DLD1 (cell line): Measurements from ENCODE around the gene NHS.

Source experiments
- in situ Hi-C: cut with HindIII; loops from 2 replicates; pipeline ENCODE4 v1.10.0; 2017; ENCODE audit warnings: low sequenced_read_pairs

Gene NHS

DNA sequence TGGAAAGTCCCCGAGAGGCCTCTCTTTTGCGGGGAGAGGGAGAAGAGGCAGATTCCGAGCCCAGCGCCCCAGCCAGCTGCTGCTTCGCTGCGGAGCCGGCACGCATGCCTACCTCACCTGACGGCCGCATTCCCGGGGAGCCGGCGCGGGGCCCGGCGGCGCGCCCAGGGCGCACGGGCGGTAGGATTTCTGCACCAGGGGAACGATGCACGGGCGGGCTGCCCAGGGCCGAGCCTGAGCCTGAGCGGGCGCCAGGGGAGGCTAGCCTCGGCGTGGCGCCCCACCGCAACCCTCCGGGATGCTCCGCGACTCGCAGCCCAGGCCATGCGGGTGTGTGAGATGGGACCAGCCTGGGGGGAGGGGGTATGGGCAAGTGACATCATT, 281.0 kb downstream of the NHS start:
- in situ Hi-C loops: no loop called here

DNA sequence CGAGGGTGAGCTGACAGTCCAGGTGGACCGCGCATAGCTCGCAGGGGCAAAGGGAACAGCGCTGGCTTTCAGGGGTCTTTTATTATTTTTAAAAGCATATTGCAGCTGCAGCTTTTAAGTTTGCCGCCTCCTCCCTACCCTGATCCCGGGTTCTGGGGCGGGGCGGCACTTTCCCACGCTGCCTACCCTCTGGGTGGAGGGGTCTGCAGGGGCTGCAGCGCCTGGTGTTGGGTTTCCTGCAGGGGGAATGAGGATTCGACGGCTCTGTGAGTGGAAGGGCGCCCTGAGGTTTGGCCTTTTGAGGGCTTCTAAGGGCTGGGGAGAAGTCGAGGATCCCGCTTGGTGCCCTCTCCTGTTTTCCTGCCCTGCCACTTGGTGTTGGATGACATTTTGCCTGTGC, 281.6 kb downstream of the NHS start:
- in situ Hi-C loops: no loop called here

DNA sequence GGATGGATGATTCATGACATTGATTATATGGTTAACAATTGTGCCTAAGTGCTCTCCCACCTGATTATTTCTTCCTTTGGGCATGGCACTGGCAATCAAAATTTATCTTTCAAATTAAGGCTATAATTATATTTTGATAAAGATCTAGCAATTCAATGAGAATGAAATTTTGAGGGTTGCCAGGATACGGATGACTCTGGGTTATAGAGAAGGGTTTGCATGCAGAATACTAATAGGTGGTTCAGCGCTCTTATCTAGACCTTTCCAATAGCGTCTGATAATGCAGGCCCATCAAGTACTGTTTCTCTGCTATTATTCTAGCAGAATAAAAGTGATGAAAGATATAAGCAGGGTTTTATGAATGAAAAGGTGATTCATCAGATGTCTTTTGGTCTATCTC, 287.4 kb downstream of the NHS start:
- in situ Hi-C loops: no loop called here

DNA sequence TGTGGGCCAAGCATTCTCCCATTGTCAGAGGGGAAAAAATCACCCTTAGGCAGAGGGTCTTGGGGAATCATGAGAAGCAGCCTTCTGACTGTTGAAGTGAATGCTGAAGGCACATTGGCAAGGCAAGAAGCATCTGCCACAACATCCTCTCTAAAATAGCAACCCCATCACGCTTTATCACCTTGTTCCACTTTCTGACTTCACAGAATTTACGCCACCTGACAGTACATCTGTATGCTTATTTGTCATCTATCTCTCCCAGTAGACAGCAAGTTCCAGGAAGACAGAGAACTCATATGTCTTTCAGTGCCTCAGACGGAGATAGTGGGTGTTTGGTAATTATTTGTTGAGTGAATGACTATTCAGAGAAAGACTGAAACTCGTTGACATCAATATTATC, 293.9 kb downstream of the NHS start:
- in situ Hi-C loops: no loop called here

DNA sequence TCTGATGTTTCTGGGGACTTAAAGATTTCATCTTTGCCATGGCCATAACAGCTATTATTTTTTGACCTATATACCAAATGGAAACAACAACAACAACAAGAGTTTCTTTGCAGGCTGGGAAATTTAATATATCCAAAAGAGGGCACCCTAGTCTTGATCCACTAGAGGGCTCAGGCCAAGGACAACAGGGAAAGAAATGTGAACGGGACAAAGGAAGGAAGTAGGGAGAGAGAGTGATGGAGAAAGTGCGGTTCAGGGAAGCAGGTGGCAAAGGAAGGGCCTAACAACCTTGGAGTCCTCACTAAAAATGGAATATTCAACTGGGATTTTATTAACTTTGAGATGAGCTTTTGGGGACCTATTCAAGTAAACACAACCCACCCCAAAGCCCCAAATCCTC, 294.5 kb downstream of the NHS start:
- in situ Hi-C loops: no loop called here

DNA sequence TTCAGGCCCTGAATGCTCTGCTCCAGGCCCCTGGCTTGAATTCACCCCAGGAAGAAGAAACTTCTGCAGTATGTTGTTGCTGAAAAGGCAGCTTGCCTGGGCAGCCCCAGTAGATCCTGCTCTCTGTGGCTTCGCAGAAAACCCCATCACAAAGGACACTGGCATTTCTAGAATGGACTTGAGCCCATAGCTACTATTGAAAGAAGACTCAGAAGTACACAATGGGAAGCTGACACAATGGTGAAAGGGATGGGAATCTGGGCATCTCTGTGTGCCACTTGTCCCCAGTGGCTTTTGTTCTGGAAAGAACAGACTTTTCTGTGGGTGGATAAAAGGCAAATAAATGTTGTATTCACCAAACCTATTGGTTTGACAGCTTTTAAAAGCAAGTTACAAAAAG, 294.9 kb downstream of the NHS start:
- in situ Hi-C loops: no loop called here

DNA sequence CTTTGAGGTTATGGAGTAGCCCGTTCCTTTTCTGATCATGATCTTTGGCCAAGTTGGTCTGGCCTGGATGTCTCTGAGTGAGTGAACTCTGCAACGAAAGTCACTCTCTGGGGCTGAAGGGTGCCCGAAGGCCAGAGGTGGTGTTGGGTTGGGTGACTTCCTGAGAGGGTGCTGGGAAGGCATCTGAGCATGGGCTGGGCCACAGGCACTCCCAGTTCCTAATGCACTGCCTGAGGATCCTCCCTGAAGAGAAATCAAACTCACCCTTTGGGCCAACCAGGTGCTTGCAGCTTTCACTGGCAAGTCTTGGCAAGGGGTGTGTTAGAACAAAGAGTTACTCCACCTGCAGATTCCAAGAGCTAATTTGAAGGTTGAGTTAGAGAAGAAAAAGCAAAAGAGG, 295.9 kb downstream of the NHS start:
- in situ Hi-C loops: no loop called here

DNA sequence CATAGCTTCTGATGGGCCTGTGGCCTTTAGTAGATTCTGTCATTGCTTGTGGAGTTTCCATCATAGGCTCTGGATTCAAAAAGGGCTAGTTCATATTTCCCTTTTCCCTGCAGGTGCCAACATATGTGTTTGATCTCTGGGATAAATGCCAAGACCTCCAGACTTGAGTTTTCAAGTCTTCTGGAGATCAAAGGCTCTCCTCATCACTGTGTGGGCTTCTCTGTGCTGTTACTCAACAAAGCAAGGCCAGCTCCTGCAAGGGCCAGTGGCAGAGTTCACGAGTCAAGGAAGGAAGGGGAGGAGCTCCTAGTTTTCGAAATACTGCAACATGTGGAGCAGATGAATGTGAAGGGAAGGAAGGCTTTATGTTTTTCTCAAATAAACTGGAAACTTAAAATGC, 299.6 kb downstream of the NHS start:
- in situ Hi-C loops: no loop called here

DNA sequence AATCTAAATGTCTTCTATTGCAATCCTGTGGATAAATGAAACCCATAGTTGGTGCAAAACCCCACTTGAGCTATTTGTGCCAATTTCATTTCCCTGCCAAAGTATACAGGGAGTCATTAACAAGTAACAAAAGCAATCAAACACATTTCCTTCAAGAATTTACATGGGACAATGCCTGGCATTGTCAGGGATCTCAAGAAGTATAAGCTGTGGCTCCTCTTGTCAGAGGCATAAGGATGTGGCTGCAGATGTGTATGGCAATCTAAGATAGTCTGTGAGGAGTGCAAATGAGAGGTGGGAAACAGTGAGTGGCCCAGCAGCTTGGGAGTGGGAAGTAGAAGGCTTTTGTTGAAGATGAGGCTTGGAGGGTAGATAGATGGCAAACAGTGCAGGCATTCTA, 304.3 kb downstream of the NHS start:
- in situ Hi-C loops: no loop called here

DNA sequence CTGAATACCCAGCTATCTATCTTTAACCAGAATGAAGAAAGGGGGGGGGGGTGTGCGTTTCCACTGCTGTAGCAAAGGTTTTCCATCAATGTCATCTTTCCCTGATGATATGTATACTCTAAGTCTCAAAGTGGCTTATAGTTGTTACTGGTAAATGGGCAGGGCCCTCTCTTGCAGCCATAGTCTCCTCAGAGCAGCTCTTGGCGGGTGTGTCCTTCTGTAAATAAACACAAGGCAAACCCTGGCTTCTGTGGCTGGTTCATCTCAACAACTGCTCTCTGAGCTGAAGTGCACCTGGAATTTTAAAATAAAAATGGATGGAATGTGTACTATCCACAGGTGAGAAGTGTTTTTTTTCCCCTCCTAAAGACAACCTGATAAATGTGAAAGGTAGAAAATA, 304.8 kb downstream of the NHS start:
- in situ Hi-C loops: no loop called here

DNA sequence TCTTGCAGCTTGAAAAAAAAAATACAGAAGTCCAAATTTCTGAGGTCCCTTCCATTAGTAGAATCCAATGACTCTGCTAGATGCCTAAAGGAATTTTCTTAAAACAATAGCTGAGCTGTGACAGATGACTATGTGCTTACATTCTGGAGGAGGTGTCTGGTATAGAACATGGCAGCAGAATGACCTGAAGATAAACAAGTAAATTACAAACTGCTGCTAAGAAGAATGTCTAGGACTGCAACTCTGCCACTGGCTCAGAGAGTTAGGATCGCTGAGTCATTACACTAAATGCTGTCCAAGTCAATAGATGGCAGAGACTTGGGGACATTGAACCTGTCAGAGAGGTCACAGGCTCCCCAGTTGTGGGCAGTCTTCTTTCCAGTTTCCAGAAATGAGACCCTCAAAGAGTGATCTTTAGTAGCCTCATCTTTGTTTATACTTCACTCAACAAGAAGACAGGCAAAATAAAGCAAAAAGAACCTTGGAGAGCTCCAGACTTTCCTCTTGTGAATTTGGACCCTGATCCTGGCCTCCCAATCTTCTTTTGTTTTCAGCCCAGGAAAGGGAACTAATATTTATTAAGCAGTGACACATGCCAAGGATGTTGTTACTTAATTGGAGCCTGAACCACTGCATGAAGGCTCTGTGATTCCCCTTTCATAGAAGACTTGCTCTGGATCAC, 305.9 kb downstream of the NHS start:
- in situ Hi-C loops: no loop called here

DNA sequence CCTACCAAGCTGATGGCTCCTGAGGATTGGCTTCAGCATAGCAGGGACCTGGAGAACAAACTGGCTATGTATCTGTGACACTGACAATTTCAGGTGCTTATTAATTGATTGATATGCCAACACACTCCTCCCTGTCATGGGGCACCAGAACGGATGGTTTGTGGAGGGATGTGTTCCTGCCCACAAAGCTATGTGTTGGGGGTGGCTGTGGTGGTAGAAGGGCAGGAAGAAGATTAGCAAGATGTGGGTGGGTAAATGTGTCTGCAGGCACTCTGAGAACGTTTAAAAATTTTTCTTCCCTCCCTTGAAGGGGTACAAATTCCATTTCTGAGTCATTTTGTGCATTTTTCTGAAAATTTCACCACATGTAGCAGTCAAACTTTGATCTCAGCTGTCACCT, 307.3 kb downstream of the NHS start:
- in situ Hi-C loops: no loop called here

DNA sequence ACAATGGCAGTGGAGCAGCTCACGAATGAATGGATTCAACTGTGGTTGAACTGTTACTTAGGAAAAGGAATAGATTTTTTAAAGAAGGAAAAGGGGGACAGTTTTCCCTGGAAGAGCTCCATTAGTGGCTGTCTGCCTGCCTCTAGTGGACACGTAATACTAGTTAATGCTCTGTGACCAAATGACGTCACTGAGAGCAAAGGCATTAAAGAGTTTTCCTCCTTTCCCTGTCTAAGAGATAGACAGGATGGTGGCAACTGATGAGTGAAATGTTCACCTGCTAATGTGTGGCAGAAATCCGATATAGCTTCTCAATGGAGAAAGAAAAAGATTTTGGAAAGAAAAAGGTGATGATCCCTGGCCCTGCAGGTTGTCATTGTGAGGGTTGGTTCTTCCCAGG, 310.0 kb downstream of the NHS start:
- in situ Hi-C loops: no loop called here

DNA sequence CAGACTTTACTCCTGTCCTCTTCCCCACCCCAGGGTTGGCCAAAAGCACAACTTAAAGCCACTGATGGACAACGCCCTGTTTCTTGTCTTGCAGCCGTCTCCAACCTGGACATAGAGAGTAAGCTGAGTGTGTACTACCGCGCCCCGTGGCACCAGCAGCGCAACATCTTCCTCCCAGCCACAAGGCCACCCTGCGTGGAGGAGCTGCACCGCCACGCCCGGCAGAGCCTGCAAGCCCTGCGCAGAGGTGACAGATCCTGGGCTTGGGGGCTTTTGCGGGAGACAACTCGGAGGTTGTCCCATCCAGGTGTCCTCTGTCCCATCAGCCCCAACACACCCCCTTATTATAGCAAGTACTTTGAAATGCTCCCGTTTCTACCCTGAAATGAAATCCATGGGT, 312.6 kb downstream of the NHS start:
- in situ Hi-C loops: no loop called here

DNA sequence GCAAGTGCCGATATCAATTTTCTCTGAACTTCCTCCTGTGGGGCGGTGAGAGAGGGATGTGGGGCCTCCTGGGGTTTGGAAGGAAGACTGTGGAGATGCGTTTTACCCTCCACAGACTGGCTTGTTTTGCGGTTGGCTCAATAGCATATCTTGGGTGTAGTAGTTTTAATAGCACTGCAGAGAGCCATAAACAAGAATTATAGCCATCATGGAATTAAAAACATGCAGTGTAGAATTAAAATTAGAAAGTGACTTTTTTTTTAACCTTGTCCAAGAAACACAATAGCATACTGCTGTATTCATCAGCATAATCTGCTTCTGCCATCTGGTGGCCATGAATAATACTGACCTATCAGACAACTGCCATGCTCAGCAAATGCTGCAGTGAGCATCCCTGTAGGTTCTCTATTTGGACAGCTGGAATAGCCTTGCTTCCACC, 315.0 kb downstream of the NHS start:
- in situ Hi-C loops: no loop called here

DNA sequence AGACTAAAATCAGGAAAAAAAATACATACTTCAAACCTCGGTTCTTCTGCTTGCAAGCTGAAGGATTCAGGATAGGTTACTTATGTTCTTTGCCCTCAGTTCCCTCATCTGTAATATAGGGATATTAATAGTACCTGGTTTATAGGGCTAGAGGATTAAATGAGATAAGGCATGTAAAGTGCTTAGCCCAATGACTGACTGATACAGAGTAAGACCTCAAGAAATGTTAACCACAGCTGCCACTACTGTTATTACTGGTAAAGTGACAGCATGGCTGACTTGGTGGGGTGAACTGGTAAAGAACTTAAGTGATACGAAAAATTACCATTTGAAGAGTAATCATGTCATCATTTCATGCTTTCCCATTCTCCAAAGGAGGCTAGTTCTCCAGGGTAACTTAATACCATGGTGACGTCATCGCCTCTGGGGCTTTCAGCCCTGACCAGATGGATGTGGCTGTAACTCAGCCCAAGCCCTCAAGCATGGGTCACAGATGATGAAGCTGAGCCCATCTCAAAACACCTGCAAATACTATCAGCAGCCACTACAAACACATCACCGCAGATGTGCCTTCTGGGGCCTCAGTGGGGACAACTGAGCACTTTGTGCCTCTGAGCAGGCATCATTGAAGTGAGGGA, 317.8 kb downstream of the NHS start:
- in situ Hi-C loops: no loop called here

DNA sequence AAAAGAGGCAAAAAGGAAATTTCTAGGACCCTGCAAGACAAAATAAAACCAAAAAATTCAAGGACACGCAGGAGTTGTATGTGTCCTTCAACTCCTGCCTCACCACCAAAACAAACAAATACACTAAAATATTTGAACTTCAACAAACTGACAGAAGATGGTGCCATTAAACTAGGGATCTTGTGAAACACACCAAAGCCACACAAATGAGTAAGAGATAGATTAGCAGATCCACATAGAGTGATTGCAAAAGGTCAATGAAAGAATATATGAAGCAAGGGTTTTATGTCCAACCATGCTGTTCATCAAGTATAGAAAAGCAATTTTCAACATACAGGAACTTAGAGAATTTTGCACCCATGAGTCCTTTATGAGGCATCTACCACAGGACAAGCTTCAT, 322.2 kb downstream of the NHS start:
- in situ Hi-C loops: no loop called here

DNA sequence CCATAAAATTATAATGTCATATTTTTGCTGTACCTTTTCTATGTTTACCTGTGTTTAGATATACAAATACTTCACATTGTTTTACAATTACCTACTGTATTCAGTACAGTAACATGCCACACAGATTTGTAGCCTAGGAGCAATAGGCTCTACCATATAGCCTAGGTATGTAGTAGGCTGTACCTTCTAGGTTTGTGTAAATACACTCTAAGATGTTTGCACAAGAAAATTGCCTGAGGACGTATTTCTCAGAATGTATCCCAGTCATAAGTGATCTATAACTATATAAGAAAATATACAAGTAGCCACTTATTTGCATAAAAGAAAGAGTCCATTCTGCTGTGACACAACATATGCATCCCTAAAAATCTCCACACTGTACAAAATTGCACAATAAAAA, 326.0 kb downstream of the NHS start:
- in situ Hi-C loops: no loop called here

DNA sequence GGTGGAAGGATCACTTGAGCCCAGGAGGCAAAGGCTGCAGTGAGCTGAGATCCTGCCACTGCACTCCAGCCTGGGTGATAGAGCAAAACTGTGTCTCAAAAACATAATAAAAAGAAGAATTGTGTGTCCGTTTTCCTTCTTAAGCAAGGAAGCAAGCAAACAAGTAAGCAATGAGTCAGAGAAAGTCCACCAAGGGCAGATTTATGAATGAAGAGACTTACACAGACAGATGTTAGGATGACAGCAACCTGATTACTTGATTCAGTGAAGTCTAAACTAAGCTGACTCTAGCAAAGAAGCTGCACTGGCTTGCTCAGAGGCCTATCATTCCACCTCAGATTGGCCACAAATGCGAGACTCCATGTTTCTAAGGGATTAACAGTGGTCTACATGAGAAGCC, 328.2 kb downstream of the NHS start:
- in situ Hi-C loops: no loop called here

DNA sequence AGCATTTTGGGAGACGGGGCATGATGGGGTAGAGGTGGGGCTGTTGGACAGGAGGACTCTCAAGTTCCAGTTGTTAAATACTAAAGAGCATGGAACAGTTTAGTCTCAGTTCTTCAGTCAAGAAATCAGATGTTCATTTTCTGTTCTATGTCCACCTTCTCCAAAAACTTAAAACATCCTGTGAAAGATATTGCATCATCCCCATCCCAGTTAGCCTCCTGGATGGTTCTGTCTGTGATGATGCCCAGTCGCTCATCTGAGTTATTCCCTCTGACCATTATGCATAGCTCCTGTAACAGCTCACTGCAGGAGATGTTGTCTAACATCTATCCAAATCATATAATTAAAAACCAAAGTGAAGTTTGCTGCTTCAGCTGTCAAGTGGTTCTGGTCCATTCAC, 330.2 kb downstream of the NHS start:
- in situ Hi-C loops: no loop called here

DNA sequence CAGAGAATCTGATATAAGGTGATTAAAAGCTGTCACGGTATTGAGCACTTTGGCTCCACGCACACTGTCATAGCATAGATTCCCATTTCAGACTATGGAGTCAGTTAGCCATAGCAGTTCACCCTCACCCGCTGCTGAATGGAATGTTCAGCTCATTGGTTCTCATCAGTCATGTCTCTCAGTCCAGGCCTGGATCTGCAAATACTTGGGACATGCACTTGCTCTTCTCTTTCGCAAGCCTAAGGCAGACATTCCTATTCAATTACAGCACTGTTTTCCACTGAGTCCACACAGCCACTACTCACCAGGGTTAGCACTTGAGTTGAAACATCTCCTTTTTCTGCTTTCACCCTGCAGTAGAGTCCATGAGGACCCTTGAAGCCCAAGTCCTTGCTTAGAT, 331.7 kb downstream of the NHS start:
- in situ Hi-C loops: no loop called here

DNA sequence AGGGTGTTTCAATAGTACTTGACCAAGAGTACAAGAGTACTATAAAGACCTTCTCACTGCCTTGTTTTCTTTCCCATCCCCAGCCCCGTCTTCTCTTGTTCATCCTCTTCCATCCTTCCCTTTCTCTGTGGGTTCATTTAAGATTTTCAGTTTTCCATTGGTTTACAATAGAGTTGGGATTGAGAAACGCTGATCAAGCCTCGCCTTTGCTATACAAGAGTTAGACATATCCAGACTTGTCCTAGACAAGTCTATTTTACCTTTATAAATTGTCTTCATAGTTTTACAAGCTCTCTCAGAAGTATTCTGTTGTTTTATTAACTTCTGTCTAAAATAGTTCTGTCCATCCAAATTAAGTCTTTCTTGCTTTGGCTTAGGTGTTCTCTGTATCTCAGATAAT, 332.7 kb downstream of the NHS start:
- in situ Hi-C loops: no loop called here

DNA sequence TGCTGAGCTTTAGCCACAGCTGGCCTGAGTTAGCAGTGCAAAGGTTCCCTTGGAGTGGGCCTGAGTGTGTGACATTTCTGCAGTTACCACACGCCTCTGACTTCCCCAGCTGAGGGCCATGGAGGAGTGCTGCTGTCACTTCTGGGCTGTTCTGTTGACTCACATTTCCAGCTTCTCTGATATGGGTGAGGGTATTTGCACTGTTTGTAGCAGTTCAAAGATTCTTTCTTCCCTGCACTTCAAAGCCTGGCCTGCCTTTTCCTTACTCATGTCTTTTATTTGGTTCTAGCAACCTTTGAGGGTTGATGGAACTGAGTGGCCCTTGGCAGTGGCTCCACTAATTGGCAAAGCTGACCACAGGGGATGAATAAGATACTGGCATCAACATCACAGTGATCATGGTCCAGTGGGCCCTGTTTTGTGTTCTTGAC, 335.9 kb downstream of the NHS start:
- in situ Hi-C loops: no loop called here
